SK-N-SH (cell line): ENCODE measurements around the gene MRPL1. TPM values are rescaled to one million over a fixed set of nuclear protein-coding genes. Genes with fewer than 3 reads are reported as not detected.
A peak's percentile ranks its signal among the peaks of the same experiment; 100 is the strongest.
"Not testable (repeated sequence)": the region's sequence is repeated elsewhere in the genome, so short reads cannot be mapped to it uniquely, and the experiment has no call there.

Source experiments
- CTCF ChIA-PET: fragments of 300-600, 350-600 bp; formaldehyde crosslinking; extraction: SDS; loops from one replicate; lab custom pipeline; 2021; lab: Yijun Ruan, JAX
- POLR2A ChIA-PET: fragments of 350-600 bp; sonication (Branson Sonifier 250); formaldehyde crosslinking; extraction: SDS; loops from one replicate; lab custom pipeline; 2020; ENCODE audit warnings: antibody characterized with exemption, inconsistent platforms; lab: Yijun Ruan, JAX
- DNase-seq: peaks from one replicate; pipeline ENCODE4 v3.0.0; 2012
- H2AFZ ChIP-seq: fragments of 200-600 bp; sonication (generic); 2 replicates; pipeline ENCODE4 v1.8.1; 2016; ENCODE audit warnings: antibody characterized with exemption, mild to moderate bottlenecking, low read depth
- H3F3A ChIP-seq: fragments of 200-600 bp; sonication (generic); replicated peaks from 2 replicates; pipeline ENCODE3; 2016; ENCODE audit warnings: antibody characterized with exemption, mild to moderate bottlenecking; ENCODE audit not compliant: insufficient read depth
- H3K27ac ChIP-seq, 2 experiments: fragments of 200-500 bp in 1 of 2; fragments of 200-600 bp in 1 of 2; sonication (Bioruptor generic) in 1 of 2; sonication (generic), shearing (Covaris generic) in 1 of 2; 2 replicates each; pipeline versions ENCODE4 v1.5.1 to v1.6.1; 2014 to 2016; ENCODE audit warnings: low read depth in 2 of 2, inconsistent platforms in 1 of 2, low read length in 1 of 2, mild to moderate bottlenecking in 1 of 2, mixed read lengths in 1 of 2
- H3K27me3 ChIP-seq: fragments of 200-600 bp; sonication (generic), shearing (Covaris generic); 2 replicates; pipeline ENCODE4 v1.6.1; 2016; ENCODE audit warnings: mixed run types; ENCODE audit not compliant: insufficient read depth
- H3K36me3 ChIP-seq, 2 experiments: fragments of 200-500 bp in 1 of 2; fragments of 200-600 bp in 1 of 2; sonication (Bioruptor generic) in 1 of 2; sonication (generic) in 1 of 2; replicated peaks in 1 of 2; 2 replicates each; pipeline versions ENCODE3 to v1.5.1; 2014 to 2016; ENCODE audit warnings: low read length in 1 of 2, mild to moderate bottlenecking in 1 of 2; ENCODE audit not compliant: insufficient read depth in 2 of 2, control insufficient read depth in 1 of 2
- H3K4me1 ChIP-seq, 2 experiments: fragments of 200-500 bp in 1 of 2; fragments of 200-600 bp in 1 of 2; sonication (Bioruptor generic) in 1 of 2; sonication (generic), shearing (Covaris generic) in 1 of 2; 2 replicates each; pipeline versions ENCODE4 v1.5.1 to v1.6.1; 2014 to 2016; ENCODE audit warnings: low read depth in 1 of 2, low read length in 1 of 2, mixed run types in 1 of 2; ENCODE audit not compliant: insufficient read depth in 2 of 2, control insufficient read depth in 1 of 2
- H3K4me2 ChIP-seq: fragments of 200-600 bp; sonication (generic), shearing (Covaris generic); 2 replicates; pipeline ENCODE4 v1.6.1; 2017; ENCODE audit warnings: mixed run types
- H3K4me3 ChIP-seq, 2 experiments: fragments of 200-500 bp in 1 of 2; fragments of 200-600 bp in 1 of 2; sonication (Bioruptor generic) in 1 of 2; sonication (generic), shearing (Covaris generic) in 1 of 2; 2 replicates each; pipeline versions ENCODE4 v1.5.1 to v1.8.1; 2014 to 2016; ENCODE audit warnings: low read depth in 2 of 2, inconsistent platforms in 1 of 2, low read length in 1 of 2, mild to moderate bottlenecking in 1 of 2, mixed read lengths in 1 of 2, moderate library complexity in 1 of 2
- H3K79me2 ChIP-seq: fragments of 200-600 bp; sonication (generic); 2 replicates; pipeline ENCODE4 v1.8.1; 2017; ENCODE audit warnings: mild to moderate bottlenecking; ENCODE audit not compliant: insufficient read depth
- H3K9ac ChIP-seq: fragments of 200-600 bp; sonication (generic); 2 replicates; pipeline ENCODE4 v1.6.1; 2017; ENCODE audit warnings: mixed run types
- H3K9me2 ChIP-seq: fragments of 200-600 bp; sonication (generic); 2 replicates; pipeline ENCODE4 v1.6.1; 2017; ENCODE audit warnings: mixed run types
- H3K9me3 ChIP-seq: fragments of 200-600 bp; sonication (generic); 2 replicates; pipeline ENCODE4 v1.6.1; 2017; ENCODE audit warnings: mixed run types, mild to moderate bottlenecking, moderate library complexity
- H4K20me1 ChIP-seq: fragments of 200-600 bp; sonication (generic); 2 replicates; pipeline ENCODE4 v1.6.1; 2017; ENCODE audit warnings: mild to moderate bottlenecking, mixed run types; ENCODE audit not compliant: insufficient read depth
- EP300 ChIP-seq, 2 experiments: IDR thresholded peaks; 2 replicates each; pipeline versions ENCODE4 v1.4.0 to v1.6.1; 2012; ENCODE audit warnings: borderline replicate concordance in 1 of 2, low read depth in 1 of 2, low read length in 1 of 2
- EZH2phosphoT487 ChIP-seq: fragments of 200-600 bp; sonication (generic); IDR thresholded peaks from 2 replicates; pipeline ENCODE4 v1.6.1; 2017; ENCODE audit warnings: low read depth, mixed run types, mild to moderate bottlenecking, antibody characterized with exemption, moderate library complexity, borderline replicate concordance
- FOXM1 ChIP-seq: IDR thresholded peaks from 2 replicates; pipeline ENCODE4 v1.4.0; 2012; ENCODE audit warnings: low read depth, mild to moderate bottlenecking
- POLR2AphosphoS5 ChIP-seq: IDR thresholded peaks from 2 replicates; pipeline ENCODE4 v1.6.1; 2012; ENCODE audit warnings: low read depth, low read length
- RXRA ChIP-seq: IDR thresholded peaks from 2 replicates; pipeline ENCODE4 v1.4.0; 2012; ENCODE audit warnings: low read depth, mild to moderate bottlenecking, borderline replicate concordance
- WGBS: methylation state at CpG from one replicate; pipeline ENCODE4 v1.1.6; 2017; ENCODE audit warnings: low lambda C conversion rate; 5-methylcytosine and 5-hydroxymethylcytosine counted together
- polyA plus RNA-seq, 3 experiments: library from polyadenylated mRNA; depleted of rRNA; stranded (reverse); fragments of >200 nt; gene quantifications; 2 replicates each; pipeline ENCODE4 v1.2.3, GENCODE V29; 2012
- TF ChIP-seq, protein P1 (sequence below): fragments of 200-600 bp; sonication (generic); IDR thresholded peaks from 2 replicates; pipeline ENCODE4 v1.6.1; 2017; ENCODE audit warnings: antibody characterized with exemption, mild to moderate bottlenecking, moderate library complexity

The MRPL1 gene
- polyA plus RNA-seq, 1 of the 3 experiments (the other 2 are of a cell fraction): 11.0 TPM

DNA sequence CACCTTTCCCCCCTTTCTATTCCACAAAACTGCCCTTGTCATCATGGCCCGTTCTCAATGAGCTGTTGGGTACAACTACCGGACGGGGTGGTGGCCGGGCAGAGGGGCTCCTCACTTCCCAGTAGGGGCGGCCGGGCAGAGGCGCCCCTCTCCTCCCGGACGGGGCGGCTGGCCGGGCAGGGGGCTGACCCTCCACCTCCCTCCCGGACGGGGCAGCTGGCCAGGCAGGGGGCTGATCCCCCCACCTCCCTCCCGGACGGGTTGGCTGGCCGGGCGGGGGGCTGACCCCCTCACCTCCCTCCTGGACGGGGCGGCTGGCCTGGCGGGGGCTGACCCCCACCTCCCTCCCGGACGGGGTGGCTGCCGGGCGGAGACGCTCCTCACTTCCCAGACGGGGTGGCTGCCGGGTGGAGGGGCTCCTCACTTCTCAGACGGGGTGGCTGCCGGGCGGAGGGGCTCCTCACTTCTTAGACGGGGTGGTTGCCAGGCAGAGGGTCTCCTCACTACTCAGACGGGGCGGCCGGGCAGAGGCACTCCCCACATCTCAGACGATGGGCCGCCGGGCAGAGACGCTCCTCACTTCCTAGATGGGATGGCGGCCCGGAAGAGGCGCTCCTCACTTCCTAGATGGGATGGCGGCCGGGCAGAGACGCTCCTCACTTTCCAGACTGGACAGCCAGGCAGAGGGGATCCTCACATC, 121.1 kb downstream of the MRPL1 start:
- H3K36me3 ChIP-seq, H3K4me1 ChIP-seq, H3K4me3 ChIP-seq, DNase-seq, H3K9me3 ChIP-seq, H3F3A ChIP-seq, H3K79me2 ChIP-seq, H3K4me2 ChIP-seq, H2AFZ ChIP-seq, H4K20me1 ChIP-seq, POLR2A ChIA-PET, H3K27ac ChIP-seq, H3K27me3 ChIP-seq, H3K9me2 ChIP-seq, H3K9ac ChIP-seq: not testable (repeated sequence)
- CTCF ChIA-PET: interaction anchor here (1.0 kb wide), 1 partner anchor 24 kb away, joined by 3 read pairs; no protein-coding TSS in a partner anchor
- 93% methylated on average over 23 of the region's 44 CpGs for WGBS

DNA sequence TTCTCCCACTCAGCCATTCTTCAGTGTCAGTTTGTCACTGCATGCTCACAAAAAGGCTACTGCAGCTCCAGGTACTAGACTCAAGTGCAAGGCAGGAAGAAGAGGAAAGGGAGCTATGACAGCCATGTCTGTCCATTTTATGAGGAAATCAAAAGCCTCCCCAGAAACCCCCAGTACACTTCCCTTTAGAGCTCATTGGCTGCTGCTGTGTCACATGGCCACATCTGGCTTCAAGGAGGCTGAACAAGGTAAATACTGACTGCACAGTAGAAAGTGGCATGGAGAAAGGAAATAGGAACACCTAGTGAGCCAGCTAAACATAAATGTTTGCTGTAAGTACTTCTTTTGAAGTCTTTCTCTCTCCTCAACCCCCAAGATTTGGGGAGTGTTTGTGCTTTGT, 127.3 kb downstream of the MRPL1 start:
- no peak for DNase-seq
- peak overlapping the region; percentile 25 to 97; a peak in 3 of 4 replicates for H3K27ac ChIP-seq
- peaks cover 0 to 35% of the 10 kb centered on the region in 2 experiments; a peak in 2 of 4 replicates for H3K4me1 ChIP-seq
- H3K9me2 ChIP-seq: no peaks in the 10 kb centered on the region
- no peaks in the 10 kb centered on the region for H4K20me1 ChIP-seq
- TF ChIP-seq EP300 (IDR thresholded peaks at IDR 0.05; ENCODE audit: borderline replicate concordance in 1 of 2, low read depth in 1 of 2, low read length in 1 of 2) (no peak), EZH2phosphoT487 (no peak), RXRA (no peak), FOXM1 (no peak)
- H3K9me3 ChIP-seq: no peaks in the 10 kb centered on the region
- H3K27me3 ChIP-seq: no peaks in the 10 kb centered on the region
- CTCF ChIA-PET: interaction anchor here (1.0 to 2.5 kb wide), 5 partner anchors 30 to 528 kb away, joined by 3 to 14 read pairs (median 4); no protein-coding TSS in a partner anchor
- peaks cover 14% of the 10 kb centered on the region for H3F3A ChIP-seq
- H3K79me2 ChIP-seq: no peaks in the 10 kb centered on the region
- POLR2A ChIA-PET: no interaction called here
- H3K4me2 ChIP-seq: no peak overlapping the region
- H3K4me3 ChIP-seq: no peak overlapping the region
- no peak overlapping the region for H2AFZ ChIP-seq
- no peaks in the 10 kb centered on the region for H3K36me3 ChIP-seq
- no peak overlapping the region for H3K9ac ChIP-seq

DNA sequence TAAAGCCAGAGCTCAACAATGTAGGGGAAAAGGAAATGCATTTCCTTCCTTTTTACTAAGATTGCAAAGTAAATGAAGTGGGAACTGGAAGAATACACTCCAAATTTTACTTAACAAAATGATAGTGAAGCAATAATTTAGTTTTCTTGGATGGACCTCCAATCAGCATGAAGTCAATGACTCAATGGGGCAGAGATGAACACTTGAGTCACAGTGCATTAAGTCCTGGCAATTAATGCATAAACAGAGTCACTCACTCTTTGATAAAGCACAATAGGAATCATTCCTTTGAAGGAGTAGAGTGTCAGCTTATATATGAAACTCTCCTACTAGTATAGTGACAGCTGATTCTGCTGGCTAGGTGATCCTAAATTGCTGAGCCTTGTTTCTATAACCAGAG, 127.8 kb downstream of the MRPL1 start:
- Histone ChIP-seq H3K36me3 (no peaks in the 10 kb centered on the region), H3K4me1 (peaks cover 0 to 35% of the 10 kb centered on the region in 2 experiments; a peak in 2 of 4 replicates), H3K4me2 (peak overlapping the region; percentile 23; the same call in 1 of the 2 replicates), H3K27ac (peak overlapping the region; percentile 25 to 97; a peak in 3 of 4 replicates), H3K9ac (no peak overlapping the region), H3F3A (peaks cover 14% of the 10 kb centered on the region), H3K4me3 (no peak overlapping the region), H2AFZ (no peak overlapping the region), H4K20me1 (no peaks in the 10 kb centered on the region), H3K9me2 (no peaks in the 10 kb centered on the region), H3K9me3 (no peaks in the 10 kb centered on the region), H3K79me2 (no peaks in the 10 kb centered on the region), H3K27me3 (no peaks in the 10 kb centered on the region)
- DNase-seq: no peak
- CTCF ChIA-PET: interaction anchor here (1.0 to 2.0 kb wide), 3 partner anchors 54 to 526 kb away, joined by 3 to 14 read pairs (median 4); no protein-coding TSS in a partner anchor
- TF ChIP-seq, protein P1, sequence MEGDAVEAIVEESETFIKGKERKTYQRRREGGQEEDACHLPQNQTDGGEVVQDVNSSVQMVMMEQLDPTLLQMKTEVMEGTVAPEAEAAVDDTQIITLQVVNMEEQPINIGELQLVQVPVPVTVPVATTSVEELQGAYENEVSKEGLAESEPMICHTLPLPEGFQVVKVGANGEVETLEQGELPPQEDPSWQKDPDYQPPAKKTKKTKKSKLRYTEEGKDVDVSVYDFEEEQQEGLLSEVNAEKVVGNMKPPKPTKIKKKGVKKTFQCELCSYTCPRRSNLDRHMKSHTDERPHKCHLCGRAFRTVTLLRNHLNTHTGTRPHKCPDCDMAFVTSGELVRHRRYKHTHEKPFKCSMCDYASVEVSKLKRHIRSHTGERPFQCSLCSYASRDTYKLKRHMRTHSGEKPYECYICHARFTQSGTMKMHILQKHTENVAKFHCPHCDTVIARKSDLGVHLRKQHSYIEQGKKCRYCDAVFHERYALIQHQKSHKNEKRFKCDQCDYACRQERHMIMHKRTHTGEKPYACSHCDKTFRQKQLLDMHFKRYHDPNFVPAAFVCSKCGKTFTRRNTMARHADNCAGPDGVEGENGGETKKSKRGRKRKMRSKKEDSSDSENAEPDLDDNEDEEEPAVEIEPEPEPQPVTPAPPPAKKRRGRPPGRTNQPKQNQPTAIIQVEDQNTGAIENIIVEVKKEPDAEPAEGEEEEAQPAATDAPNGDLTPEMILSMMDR: no peak
- TF ChIP-seq POLR2AphosphoS5: no peak
- POLR2A ChIA-PET: no interaction called here
